GM19324 (cell line): ENCODE results near the gene TH.
"Not testable (repeated sequence)": the region's sequence is repeated elsewhere in the genome, so short reads cannot be mapped to it uniquely, and the experiment has no call there.

Source experiments
- ATAC-seq: cut with Tn5 transposase; IDR thresholded peaks from one replicate; pipeline ENCODE4 v1.9.1; 2021; ENCODE audit warnings: mild to moderate bottlenecking, moderate library complexity; ENCODE audit not compliant: unreplicated experiment, low FRiP score

TH gene

GRCh38 chr11:2197771-2198520, 26.3 kb upstream of the TH start:
- ATAC-seq, result no peak

- ATAC-seq, result no peak
Observed at GRCh38 chr11:2196970-2197770, 25.6 kb upstream of the TH start.

GRCh38 chr11:2195756-2196088, 24.1 kb upstream of the TH start:
- ATAC-seq, result no peak

DNA sequence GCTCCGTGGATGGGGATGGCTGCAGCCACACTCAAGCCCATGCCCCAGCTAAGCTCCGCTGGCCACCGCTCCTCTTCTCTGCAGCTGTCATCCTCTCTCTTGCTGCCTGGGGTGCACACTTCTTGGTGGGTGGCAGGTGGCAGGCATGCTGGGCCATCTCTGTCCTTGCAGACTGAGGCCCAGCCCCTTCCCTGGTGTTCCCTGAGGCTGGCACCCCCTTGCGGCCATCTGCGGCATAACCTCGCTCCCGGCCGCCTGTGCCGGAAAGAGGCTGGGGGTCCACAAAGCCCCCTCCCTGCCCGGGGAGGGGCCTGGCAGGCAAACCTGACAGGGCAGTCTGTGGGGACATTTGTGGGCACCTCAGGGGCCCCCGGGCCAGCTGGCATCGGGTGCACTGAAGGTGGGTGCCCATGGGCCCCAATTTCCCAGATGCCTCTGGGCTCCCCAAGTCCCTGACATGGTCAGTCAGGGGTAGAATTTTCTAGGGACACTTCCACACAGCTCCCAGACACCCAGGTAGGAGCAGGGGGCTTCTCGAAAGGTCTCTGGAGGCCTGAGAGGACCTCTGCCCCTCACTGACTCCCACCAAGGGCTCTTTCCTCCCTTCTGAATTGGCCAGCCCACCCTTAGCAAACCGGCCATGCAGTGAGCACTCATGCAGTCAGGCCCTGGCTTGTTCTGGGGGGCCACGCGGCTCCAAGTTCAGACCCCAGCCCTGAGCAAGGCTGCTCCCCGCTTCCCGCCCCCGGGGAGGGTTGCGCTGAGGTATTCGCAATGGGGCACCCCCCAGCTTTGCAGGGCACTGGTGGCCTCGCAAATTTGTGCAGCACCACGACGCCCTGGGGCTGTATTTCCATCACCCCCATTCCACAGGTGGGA, 23.5 kb upstream of the TH start:
- no peak for ATAC-seq

DNA sequence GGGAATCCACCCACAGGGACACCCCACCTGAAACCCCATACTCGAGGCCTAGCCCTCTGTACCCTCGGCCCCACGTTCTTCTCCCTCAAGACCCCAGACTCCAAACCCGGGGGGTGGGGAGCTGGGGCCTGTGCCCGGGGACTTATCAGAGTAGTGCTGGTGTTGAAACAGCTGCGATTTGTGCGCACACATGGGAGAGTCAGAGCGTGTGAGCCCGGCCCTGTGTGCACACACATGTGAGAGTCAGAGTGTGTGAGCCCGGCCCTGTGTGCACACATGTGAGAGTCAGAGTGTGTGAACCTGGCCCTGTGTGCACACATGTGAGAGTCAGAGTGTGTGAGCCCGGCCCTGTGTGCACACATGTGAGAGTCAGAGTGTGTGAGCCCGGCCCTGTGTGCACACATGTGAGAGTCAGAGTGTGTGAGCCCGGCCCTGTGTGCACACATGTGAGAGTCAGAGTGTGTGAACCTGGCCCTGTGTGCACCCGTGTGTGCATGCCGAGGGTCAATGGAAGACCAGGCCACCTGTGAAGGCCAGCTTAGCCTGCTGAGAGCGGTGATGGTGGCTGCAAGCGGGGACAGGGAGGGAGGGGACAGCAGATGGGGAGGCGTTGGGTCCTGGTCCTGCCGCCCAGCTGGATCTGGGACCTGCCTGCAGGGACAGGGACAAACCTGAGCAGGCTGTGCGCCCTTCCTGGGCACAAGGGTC, 22.4 kb upstream of the TH start:
- not testable (repeated sequence) for ATAC-seq

- ATAC-seq, result no peak
Observed at GRCh38 chr11:2193099-2193887, 21.7 kb upstream of the TH start.

GRCh38 chr11:2192435-2192834, 20.8 kb upstream of the TH start:
- ATAC-seq, result no peak

DNA sequence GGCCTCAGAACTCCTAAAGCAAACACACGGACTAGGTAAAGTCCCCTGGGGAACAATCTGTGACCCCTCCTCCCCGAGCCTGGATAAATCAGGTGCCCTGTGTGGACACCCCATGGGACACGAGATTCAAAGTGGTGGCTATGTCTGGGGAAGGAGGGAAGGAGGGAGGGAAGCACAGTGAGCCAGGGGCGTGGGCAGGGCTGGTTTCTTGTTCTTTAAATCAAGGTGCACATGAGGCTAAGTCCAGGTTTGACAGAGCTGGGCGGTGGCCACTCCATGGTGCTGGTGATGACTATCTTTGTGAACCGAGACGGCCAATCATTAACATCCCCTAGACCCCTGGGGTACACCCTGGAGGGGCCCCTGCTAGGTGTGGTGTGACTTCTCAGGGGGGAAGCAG, 20.3 kb upstream of the TH start:
- no peak for ATAC-seq

- no peak for ATAC-seq
Observed at GRCh38 chr11:2190657-2191471, 19.2 kb upstream of the TH start.

- ATAC-seq, result no peak
Observed at GRCh38 chr11:2189938-2190656, 18.5 kb upstream of the TH start.

DNA sequence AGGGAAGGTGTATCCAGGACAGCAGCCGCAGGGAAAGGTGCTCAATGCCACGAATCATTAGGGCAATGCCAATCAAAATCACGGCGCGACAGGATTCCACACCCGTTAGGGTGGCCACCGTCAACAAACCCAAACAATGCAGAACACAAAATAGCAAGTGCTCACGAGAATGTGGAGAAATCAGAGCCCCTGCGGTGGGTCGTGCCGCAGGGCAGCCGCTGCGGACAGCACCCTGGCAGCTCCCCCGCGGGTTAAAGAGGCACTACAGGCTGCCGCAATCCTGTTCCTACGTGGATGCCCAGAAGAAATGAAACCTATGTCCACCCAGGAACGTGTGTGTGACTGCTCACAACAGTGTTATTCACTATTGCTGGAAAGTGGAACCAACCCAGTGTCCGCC, 17.1 kb upstream of the TH start:
- no peak for ATAC-seq

DNA sequence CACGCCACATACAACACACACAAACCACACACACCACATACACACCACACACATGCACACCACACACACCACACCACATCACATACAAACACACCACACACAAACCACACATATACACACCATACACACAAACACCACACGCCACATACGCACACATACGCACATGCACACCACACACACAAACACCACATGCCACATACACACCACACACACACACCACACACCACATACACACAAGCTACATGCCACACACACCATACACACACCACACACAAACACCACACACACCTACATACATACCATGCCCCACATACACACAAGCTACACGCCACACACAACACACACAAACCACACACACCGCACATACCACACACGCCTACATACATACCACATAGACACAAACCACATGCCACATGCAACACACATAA, 15.7 kb upstream of the TH start:
- no peak for ATAC-seq

DNA sequence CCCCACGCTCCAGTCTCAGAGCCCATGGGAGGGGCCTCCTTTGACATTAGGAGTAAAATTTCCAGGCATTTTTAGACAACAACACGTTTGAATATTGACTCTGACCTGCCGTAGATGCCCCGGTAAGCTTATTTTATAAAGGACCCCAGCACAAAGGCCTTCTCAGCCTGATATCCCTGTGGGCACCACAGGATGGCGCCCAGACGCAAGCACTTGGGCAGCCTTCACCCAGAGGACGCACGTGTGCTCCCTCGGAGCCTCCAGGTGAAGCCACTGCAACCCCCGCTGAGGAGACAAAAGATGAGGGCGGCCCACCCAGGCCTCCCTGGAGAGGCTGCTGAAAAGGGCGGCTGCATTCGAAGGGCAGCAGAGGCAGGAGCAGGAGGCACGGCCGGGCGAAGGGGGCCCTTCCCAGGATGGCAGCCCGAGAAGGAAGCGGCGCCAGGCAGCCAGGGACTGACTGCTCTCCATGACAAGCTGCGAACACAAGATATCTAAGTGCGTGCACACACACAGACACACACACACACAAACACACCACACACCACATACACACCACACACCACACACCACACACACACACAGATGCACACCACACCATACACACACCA, 15.2 kb upstream of the TH start:
- ATAC-seq, result no peak

DNA sequence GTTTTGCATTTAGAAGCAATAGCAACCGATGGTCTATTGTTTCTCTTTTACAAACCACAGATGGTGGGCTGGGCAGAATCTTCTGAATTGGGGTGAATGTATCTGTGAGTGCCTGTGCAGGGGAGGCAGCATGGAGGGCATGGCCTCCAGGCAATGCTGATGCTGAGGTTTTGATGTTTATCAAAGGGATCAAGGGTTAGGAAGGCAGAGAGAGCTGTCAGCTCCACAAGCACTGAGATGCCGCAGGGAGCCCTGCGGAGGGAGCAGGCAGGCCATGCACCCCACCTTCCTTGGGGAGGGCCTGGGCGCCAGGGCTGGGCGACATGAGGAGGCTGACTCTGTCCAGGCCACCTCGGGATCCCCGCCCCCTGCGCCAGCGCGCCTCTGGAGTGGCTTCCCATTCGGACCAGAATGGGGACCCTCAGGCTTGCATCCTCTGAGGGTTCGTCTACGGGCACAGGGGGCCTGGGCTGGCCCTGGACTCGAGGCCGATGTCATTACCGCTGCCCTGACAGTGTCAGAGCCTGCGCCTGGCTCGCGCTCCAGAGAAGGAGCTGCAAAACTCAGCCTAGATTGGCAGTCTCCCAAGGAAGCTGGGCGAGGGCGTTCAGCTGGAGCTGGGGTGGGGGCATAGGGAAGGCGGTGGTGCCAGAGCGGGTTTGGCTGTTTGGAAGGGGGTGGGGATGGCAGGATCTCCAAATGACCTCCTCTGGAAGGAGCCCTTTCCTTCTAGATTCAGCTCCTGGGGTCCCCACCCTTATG, 13.9 kb upstream of the TH start:
- no peak for ATAC-seq

- no peak for ATAC-seq
Observed at GRCh38 chr11:2182692-2183474, 11.3 kb upstream of the TH start.

GRCh38 chr11:2182075-2182474, 10.5 kb upstream of the TH start:
- ATAC-seq, result no peak
